ENCODE data around the gene SNAPC1.
"Not testable (repeated sequence)": the region's sequence is repeated elsewhere in the genome, so short reads cannot be mapped to it uniquely, and the experiment has no call there.

Gene SNAPC1, protein sequence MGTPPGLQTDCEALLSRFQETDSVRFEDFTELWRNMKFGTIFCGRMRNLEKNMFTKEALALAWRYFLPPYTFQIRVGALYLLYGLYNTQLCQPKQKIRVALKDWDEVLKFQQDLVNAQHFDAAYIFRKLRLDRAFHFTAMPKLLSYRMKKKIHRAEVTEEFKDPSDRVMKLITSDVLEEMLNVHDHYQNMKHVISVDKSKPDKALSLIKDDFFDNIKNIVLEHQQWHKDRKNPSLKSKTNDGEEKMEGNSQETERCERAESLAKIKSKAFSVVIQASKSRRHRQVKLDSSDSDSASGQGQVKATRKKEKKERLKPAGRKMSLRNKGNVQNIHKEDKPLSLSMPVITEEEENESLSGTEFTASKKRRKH

DNA sequence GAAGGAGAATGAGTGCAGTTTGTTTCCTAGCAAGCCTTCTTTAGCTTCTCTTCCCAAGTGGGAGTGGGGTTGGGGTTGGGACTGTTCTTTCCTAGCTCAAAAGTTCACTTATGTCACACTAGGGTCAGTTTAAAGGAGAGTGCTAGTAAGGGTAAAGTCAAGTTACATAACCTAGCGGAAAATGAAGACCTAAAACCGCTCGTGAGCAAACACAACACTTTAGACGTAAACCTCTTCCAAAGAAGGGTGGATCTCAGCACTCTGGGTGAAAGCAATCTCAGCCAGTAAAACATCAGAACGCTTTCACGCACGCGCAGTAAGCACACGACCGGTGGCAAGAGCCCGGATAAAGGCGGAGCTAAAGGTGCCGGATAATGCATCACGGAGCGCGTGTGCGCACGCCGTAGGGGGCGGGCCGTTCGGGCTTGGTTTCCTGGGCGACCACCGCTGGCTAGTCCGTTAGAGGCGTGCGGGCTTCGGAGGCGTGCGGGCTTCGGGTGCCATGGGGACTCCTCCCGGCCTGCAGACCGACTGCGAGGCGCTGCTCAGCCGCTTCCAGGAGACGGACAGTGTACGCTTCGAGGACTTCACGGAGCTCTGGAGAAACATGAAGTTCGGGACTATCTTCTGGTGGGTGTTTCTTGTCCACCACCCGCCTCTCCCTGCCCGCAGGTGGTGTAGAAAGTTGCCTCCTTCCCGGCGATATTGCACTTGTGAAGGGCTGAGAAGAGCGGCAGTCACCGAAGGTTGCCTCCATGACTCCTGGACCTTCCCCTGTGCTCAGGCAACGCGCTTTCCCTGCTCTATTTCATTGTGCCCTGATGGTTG lies at the start of gene SNAPC1:
Gene SNAPC1, plus strand, starts transcription at position 462 of the 828 bp plus-strand sequence. Its CDS starts 41 bp downstream, at position 503.
- in situ Hi-C loops (cut with MboI; ENCODE audit: low pct_unique_long_range_greater_than_20kb, low sequenced_read_pairs) = no loop called here

DNA sequence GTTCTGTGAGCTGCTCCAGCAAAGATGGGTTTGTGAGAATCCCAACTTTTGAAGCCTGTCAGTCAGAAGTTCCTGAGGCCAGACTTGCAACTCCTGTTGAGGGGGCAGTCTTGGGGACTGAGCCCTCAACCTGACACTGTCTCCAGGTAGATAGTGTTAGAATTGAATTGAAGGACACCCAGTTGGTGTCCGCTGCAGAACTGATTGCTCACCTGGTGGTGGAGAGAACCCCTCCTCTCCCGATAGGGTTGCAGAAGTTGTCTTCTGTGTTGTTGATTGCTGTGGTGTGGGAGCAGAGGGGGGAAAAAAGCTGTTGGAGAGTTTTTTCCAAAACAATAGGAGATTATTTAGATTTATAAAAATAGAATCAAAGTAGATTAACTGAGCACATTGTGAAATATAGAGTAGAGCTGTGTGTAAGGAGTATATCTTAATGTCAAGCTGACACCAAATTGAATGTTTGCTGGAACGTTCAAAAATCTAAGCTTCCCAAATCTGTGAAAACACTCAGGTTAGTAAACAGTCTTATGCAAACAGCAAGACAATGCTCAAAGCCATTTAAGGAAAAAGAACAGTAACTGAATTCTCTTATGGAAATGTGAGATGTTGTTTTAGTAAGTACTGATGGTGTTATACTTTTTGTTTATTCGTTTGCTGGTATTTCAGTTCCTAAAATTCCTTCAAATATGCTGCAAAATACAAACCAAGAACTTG lies 48.3 kb upstream of the SNAPC1 start:
- no peak for DNase-seq
- in situ Hi-C loops (cut with MboI; ENCODE audit: low pct_unique_long_range_greater_than_20kb, low sequenced_read_pairs) = no loop called here

More for the DNA sequence above, at the start of gene SNAPC1:
- DNase-seq = peak; percentile 96

- in situ Hi-C loops (cut with MboI; ENCODE audit: low pct_unique_long_range_greater_than_20kb, low sequenced_read_pairs) = no loop called here
- DNase-seq = no peak
Measured at GRCh38 chr14:61716956-61717355, 45.3 kb upstream of the SNAPC1 start.

GRCh38 chr14:61718039-61718438 lies 44.2 kb upstream of the SNAPC1 start:
- no peak for DNase-seq
- in situ Hi-C loops (cut with MboI; ENCODE audit: low pct_unique_long_range_greater_than_20kb, low sequenced_read_pairs) = no loop called here

DNA sequence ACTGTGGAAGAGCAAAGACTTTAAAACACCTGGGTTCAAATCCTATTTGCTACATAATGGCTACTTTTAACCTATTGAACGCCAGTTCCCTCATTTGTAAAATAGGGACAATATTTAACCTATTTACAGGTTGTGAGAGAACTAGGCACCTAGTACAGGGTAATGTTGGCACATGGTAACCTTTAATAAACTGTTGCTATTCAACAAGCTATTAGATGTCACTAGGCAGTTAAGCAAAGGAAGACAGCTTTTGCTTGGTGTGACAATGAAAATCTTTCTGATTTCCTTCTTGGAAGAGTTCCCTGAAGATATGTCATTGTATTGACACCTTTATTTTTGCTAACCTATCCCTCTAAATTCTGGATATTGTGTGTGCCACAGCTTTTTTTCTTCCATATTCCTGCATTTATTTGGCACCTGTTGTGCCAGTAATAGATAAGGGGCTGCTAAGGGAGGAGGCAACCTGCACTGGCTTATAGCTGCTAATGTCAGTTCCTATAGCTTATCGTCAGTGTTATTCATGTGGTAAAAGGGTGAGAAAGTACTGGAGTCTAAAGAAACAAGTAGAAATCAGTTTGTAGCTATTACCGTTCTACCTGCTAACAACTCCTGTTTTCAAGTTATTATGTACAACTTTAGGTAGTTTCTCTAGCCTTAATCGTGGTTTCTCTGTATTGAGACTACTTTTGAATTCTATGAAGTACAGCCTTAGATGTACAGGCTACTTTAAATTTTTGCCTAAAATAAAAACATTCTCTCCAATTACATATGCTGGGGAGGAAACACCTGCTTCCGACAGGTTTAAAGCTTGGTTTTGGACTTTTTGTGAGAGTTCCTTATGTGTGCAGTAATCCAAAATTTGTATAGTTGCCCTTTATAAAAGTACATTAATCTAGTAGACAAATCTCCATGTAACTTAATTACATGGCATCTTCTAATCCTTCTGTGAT lies 42.6 kb upstream of the SNAPC1 start:
- in situ Hi-C loops (cut with MboI; ENCODE audit: low pct_unique_long_range_greater_than_20kb, low sequenced_read_pairs) = no loop called here
- peak; percentile 49 for DNase-seq

DNA sequence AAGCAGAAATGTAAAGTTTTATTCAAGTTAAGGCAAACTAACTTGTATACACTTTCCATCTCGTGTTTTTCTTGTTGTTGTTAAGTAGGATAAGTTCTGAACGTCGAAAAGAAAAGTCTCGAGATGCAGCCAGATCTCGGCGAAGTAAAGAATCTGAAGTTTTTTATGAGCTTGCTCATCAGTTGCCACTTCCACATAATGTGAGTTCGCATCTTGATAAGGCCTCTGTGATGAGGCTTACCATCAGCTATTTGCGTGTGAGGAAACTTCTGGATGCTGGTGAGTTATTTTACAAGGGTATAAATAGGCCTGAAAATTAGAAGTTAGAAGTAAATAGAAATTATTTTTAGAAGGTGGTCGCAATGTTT lies 41.9 kb upstream of the SNAPC1 start:
- in situ Hi-C loops (cut with MboI; ENCODE audit: low pct_unique_long_range_greater_than_20kb, low sequenced_read_pairs) = no loop called here

GRCh38 chr14:61720741-61721140 lies 41.5 kb upstream of the SNAPC1 start:
- no peak for DNase-seq
- in situ Hi-C loops (cut with MboI; ENCODE audit: low pct_unique_long_range_greater_than_20kb, low sequenced_read_pairs) = no loop called here

More for the DNA sequence above, 41.9 kb upstream of the SNAPC1 start:
- DNase-seq = peak; percentile 43

DNA sequence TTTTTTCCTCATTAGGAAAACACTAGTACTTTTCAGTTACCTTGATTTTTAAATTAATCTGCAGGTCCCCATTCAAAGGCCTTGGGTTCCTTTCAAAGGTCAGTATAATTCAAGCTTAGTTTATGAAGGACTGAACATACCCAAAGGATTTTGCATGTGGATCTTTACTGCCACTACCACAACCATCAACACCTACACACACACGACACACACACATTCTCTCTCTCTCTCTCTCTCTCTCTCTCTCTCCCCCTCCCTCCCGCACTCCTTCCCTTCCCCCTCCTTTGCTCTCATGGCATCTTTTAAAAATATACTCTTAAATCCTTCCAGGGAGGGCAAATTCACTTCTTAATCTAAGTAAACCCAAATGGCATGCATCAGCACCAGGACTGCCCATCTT lies 38.1 kb upstream of the SNAPC1 start:
- DNase-seq = no peak
- in situ Hi-C loops (cut with MboI; ENCODE audit: low pct_unique_long_range_greater_than_20kb, low sequenced_read_pairs) = no loop called here

DNA sequence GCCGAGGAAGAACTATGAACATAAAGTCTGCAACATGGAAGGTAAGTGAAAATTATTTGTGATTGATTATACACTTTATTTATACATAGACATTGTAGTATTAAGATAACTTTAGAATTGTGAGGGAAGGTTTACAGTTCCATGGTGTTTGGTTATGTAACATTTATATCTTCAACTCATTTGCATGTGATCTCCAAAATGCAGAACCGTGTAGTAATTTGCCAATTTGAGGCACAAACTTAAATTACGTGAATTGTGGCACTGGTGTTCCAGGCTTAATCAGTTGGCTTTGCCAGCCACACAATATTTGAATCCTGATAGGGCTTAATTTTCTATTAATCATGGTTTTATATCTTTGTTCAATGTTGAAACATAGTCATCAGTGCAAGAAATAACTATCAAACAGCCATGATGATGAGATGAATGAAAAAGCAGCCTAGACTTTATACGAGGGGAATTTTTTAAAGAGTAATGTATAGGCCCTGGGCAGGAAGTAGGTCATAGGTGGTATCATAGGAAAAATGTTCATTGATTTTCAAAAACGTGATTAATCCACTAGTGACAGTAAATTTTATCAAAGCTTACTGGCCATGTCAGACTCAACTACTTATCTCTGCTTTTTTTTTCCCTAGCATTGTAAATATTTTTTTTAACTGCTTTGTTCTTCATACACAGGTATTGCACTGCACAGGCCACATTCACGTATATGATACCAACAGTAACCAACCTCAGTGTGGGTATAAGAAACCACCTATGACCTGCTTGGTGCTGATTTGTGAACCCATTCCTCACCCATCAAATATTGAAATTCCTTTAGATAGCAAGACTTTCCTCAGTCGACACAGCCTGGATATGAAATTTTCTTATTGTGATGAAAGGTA lies 35.2 kb upstream of the SNAPC1 start:
- in situ Hi-C loops (cut with MboI; ENCODE audit: low pct_unique_long_range_greater_than_20kb, low sequenced_read_pairs) = no loop called here

GRCh38 chr14:61730756-61731373 lies 31.4 kb upstream of the SNAPC1 start:
- DNase-seq = peak; percentile 27
- in situ Hi-C loops (cut with MboI; ENCODE audit: low pct_unique_long_range_greater_than_20kb, low sequenced_read_pairs) = loop anchor here (10.0 kb wide), 1 partner anchor 256 kb away; no protein-coding TSS in a partner anchor

More for the DNA sequence above, 35.2 kb upstream of the SNAPC1 start:
- DNase-seq = no peak

- in situ Hi-C loops (cut with MboI; ENCODE audit: low pct_unique_long_range_greater_than_20kb, low sequenced_read_pairs) = loop anchor here (10.0 kb wide), 1 partner anchor 259 kb away; no protein-coding TSS in a partner anchor
- DNase-seq = no peak
Measured at GRCh38 chr14:61733972-61734371, 28.2 kb upstream of the SNAPC1 start.

DNA sequence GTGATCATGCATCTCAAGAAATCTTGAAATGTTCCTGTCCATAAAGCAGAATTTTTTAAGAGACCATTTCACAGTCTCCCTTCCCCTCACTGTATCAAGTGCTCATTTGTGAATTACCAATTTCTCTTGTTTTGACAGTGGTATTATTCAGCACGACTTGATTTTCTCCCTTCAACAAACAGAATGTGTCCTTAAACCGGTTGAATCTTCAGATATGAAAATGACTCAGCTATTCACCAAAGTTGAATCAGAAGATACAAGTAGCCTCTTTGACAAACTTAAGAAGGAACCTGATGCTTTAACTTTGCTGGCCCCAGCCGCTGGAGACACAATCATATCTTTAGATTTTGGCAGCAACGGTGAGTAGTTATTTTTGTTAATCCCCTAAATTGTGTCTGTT lies 25.5 kb upstream of the SNAPC1 start:
- DNase-seq = no peak
- in situ Hi-C loops (cut with MboI; ENCODE audit: low pct_unique_long_range_greater_than_20kb, low sequenced_read_pairs) = loop anchor here (10.0 kb wide), 1 partner anchor 262 kb away; no protein-coding TSS in a partner anchor

DNA sequence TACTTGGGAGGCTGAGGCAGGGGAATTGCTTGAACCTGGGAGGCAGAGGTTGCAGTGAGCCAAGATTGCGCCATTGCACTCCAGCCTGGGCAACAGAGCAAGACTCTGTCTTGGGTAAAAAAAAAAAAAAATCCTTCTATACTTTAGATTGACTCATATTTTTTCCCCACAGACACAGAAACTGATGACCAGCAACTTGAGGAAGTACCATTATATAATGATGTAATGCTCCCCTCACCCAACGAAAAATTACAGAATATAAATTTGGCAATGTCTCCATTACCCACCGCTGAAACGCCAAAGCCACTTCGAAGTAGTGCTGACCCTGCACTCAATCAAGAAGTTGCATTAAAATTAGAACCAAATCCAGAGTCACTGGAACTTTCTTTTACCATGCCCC lies 24.3 kb upstream of the SNAPC1 start:
- in situ Hi-C loops (cut with MboI; ENCODE audit: low pct_unique_long_range_greater_than_20kb, low sequenced_read_pairs) = loop anchor here (10.0 kb wide), 1 partner anchor 263 kb away; no protein-coding TSS in a partner anchor
- no peak for DNase-seq

GRCh38 chr14:61739133-61739532 lies 23.1 kb upstream of the SNAPC1 start:
- in situ Hi-C loops (cut with MboI; ENCODE audit: low pct_unique_long_range_greater_than_20kb, low sequenced_read_pairs) = loop anchor here (10.0 kb wide), 1 partner anchor 264 kb away; no protein-coding TSS in a partner anchor

DNA sequence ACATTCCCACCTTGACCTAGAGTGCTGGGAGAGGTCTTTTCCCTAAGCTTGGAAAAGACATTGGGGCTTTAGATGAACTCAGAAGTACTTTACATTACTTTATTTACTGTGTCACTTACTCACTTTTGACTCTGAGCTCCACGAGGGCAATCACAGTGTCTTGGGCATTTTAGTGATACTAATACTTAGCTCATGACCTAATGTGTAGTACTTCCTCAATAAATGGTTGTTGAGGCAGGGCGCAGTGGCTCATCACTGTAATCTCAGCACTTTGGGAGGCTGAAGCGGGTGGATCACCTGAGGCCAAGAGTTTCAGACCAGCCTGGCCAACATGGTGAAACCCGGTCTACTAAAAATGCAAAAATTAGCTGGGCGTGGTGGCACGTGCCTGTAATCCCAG lies 19.8 kb upstream of the SNAPC1 start:
- in situ Hi-C loops (cut with MboI; ENCODE audit: low pct_unique_long_range_greater_than_20kb, low sequenced_read_pairs) = no loop called here
- no peak for DNase-seq

More at GRCh38 chr14:61739133-61739532, 23.1 kb upstream of the SNAPC1 start:
- DNase-seq = no peak

DNA sequence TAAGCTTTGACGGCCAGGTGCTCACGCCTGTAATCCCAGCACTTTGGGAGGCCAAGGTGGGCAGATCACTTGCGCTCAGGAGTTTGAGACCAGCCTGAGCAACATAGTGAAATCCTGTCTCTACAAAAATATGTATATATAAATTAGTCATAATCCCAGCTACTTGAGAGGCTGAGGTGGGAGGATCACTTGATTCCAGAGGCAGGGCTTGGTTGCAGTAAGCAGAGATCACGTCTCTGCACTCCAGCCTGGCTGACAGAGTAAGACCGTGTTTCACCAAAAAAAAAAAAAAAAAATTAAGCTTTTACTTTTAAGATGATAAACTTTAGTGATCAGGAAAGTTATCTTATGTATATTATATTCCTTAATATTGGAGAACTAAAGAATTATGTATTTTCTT lies 18.0 kb upstream of the SNAPC1 start:
- in situ Hi-C loops (cut with MboI; ENCODE audit: low pct_unique_long_range_greater_than_20kb, low sequenced_read_pairs) = no loop called here
- no peak for DNase-seq

- DNase-seq; in situ Hi-C loops (cut with MboI; ENCODE audit: low pct_unique_long_range_greater_than_20kb, low sequenced_read_pairs): not testable (repeated sequence)
Measured at GRCh38 chr14:61746346-61746745, 15.9 kb upstream of the SNAPC1 start.
